Adrenal gland (tissue), 12 donors: ENCODE measurements around the gene PLA2G4B. TPM values are rescaled to one million over a fixed set of nuclear protein-coding genes. Genes with fewer than 3 reads are reported as not detected.

ENCODE experiments used
- DNase-seq, 7 donors: peaks; one replicate each; pipeline ENCODE4 v3.0.0-alpha.2; 2019 to 2020
- H3K27ac ChIP-seq, 5 donors: fragments of 200-600 bp; sonication (generic) in 4 of 5; 1 replicate in 3 of 5; 2 replicates in 2 of 5; pipeline versions ENCODE4 v1.5.1 to v1.8.0; 2016 to 2020; ENCODE audit warnings: mild to moderate bottlenecking in 1 of 5
- H3K27me3 ChIP-seq: fragments of 200-600 bp; 2 replicates; pipeline ENCODE4 v1.8.0; 2021
- H3K36me3 ChIP-seq, 2 donors: fragments of 200-600 bp; replicated peaks in 1 of 2; 1 replicate in 1 of 2; 2 replicates in 1 of 2; pipeline versions ENCODE4 v1.5.1 to v1.8.0; 2018 to 2022
- H3K4me1 ChIP-seq, 2 donors: fragments of 200-600 bp; replicated peaks in 1 of 2; 1 replicate in 1 of 2; 2 replicates in 1 of 2; pipeline versions ENCODE4 v1.5.1 to v1.8.0; 2018 to 2021
- H3K4me3 ChIP-seq, 4 donors: fragments of 200-600 bp; sonication (generic) in 3 of 4; one replicate each; pipeline ENCODE4 v1.5.1; 2016 to 2018
- H3K9me3 ChIP-seq, 3 donors: fragments of 200-600 bp; sonication (generic) in 1 of 3; replicated peaks in 1 of 3; 1 replicate in 2 of 3; 2 replicates in 1 of 3; pipeline versions ENCODE4 v1.5.1 to v1.8.0; 2016 to 2021
- CTCF ChIP-seq, 6 experiments: fragments of 450-650 bp in 4 of 6; fragments of 200-600 bp in 2 of 6; sonication (generic) in 1 of 6; IDR thresholded peaks; 1 replicate in 5 of 6; 2 replicates in 1 of 6; pipeline versions ENCODE4 v1.5.1 to v1.8.0; 2016 to 2021; ENCODE audit warnings: antibody characterized with exemption in 6 of 6, mild to moderate bottlenecking in 2 of 6, moderate library complexity in 1 of 6
- POLR2A ChIP-seq, 2 donors: fragments of 450-650 bp; IDR thresholded peaks; one replicate each; pipeline ENCODE4 v1.6.1; 2017; ENCODE audit warnings: antibody characterized with exemption in 2 of 2, mild to moderate bottlenecking in 2 of 2, moderate library complexity in 1 of 2
- WGBS, 4 donors: extraction: QIAGEN DNeasy Blood & Tissue Kit in 2 of 4; methylation state at CpG; one replicate each; pipeline versions ENCODE4 v1.1.5 to v1.1.7; 2013 to 2017; 5-methylcytosine and 5-hydroxymethylcytosine counted together
- intact Hi-C, 2 donors: fragments of 100-400 bp; cut with DNase I; formaldehyde crosslinking; loops; one replicate each; pipeline versions ENCODE4 v1.14.1 to v1.15.0; 2022 to 2023
- microRNA-seq, 3 donors: library from miRNA; unstranded; fragments of <30 nt; microRNA quantifications; one replicate each; pipeline ENCODE4, GENCODE V29; 2017 to 2020
- polyA plus RNA-seq, 3 donors: library from polyadenylated mRNA; stranded (reverse); fragments of 200-250 nt in 2 of 3; fragments of 350-450 nt in 1 of 3; fragmentation: Illumina TruSeq in 1 of 3; extraction: RNeasy Lipid Tissue Mini Kit (QIAGEN cat#74804) in 1 of 3; gene quantifications; one replicate each; pipeline ENCODE4 v1.2.3, GENCODE V29; 2013 to 2014
- small RNA-seq, 2 donors: library from RNA; depleted of rRNA; stranded (forward); fragments of <200 nt; gene quantifications; one replicate each; pipeline ENCODE3, GENCODE V24; 2016
- total RNA-seq, 9 donors: library from RNA; depleted of rRNA in 4 of 9; stranded (reverse); fragments of >200 nt in 4 of 9; fragments of 120-200 nt in 1 of 9; fragmentation: NEBNext Ultra II Directional in 1 of 9; extraction: Animal tissue kit (Norgen Biotek cat#: 25700) in 1 of 9; gene quantifications; one replicate each; pipeline versions ENCODE4 v1.1.0 to v1.2.4, GENCODE V29; 2013 to 2023
- donor health status: healthy with polysubstance abuse.
- donor health status: Bipolar disorder and iron deficiency.
- donor health status: DM: yes; HTN: yes; CAD: no.
- donor health status: DM: no; HTN: no; CAD: no.
- donor health status: DM: no; HTN: no; CAD: no.
- donor health status: DM: yes; HTN: yes; CAD: no.

Gene PLA2G4B
- total and polyA plus RNA-seq, 12 donors = 0.35 to 26.4 (median 4.9) TPM

- TF ChIP-seq CTCF (IDR thresholded peaks at IDR 0.05) (no peak), POLR2A (IDR thresholded peaks at IDR 0.05) (no peak)
- 88 to 96% (median 91%) methylated on average over 5 to 6 of the region's 6 CpGs for WGBS, 4 donors
- peaks cover 0 to 8% of the 10 kb centered on the region in 2 donors for H3K36me3 ChIP-seq
- intact Hi-C loops = no loop called here
- no peak for DNase-seq
- H3K4me3 ChIP-seq = no peak overlapping the region
- peaks cover 12 to 18% of the 10 kb centered on the region in 2 donors for H3K4me1 ChIP-seq
- H3K27ac ChIP-seq = no peak overlapping the region
- H3K9me3 ChIP-seq = no peaks in the 10 kb centered on the region
- H3K27me3 ChIP-seq = no peaks in the 10 kb centered on the region
Measured at GRCh38 chr15:41896566-41896965, 57.9 kb downstream of the PLA2G4B start.

GRCh38 chr15:41897363-41897799, 58.7 kb downstream of the PLA2G4B start:
- TF ChIP-seq CTCF (IDR thresholded peaks at IDR 0.05) (no peak), POLR2A (IDR thresholded peaks at IDR 0.05) (no peak)
- intact Hi-C loops = no loop called here
- H3K36me3 ChIP-seq = peaks cover 0 to 8% of the 10 kb centered on the region in 2 donors
- H3K9me3 ChIP-seq = no peaks in the 10 kb centered on the region
- H3K27me3 ChIP-seq = no peaks in the 10 kb centered on the region
- H3K27ac ChIP-seq = no peak overlapping the region
- no peak overlapping the region for H3K4me3 ChIP-seq
- no peak for DNase-seq
- 84 to 87% (median 86%) methylated on average over 8 of the region's 8 CpGs for WGBS, 4 donors
- peaks cover 12 to 18% of the 10 kb centered on the region in 2 donors for H3K4me1 ChIP-seq

Small RNA genes within 50 kb of the gene (microRNA-seq; reads per million reads assigned to microRNA genes)
- 0 reads per million in 3 donors for gene MIR4310

Small RNA genes within 50 kb of the gene (small RNA-seq; reads per million reads assigned to genes)
- 0 reads per million in 2 donors for gene JMJD7-PLA2G4B
- gene MIR4310 = 0 reads per million in 2 donors
- 0 reads per million in 2 donors for gene RNA5SP393

Other genes with a start within 250 kb of the PLA2G4B start
- gene MGA, start 178.4 kb upstream of the PLA2G4B start, total RNA-seq = 10 to 100 TPM; 22.0 to 56.8 (median 40.2) TPM
- gene MGA, start 178.4 kb upstream of the PLA2G4B start, polyA plus RNA-seq = 10 to 100 TPM in 1 of 3 donors, 1 to 10 TPM in 2; 2.6 to 14.8 (median 6.0) TPM
- gene MAPKBP1, start 64.4 kb upstream of the PLA2G4B start, total RNA-seq = 10 to 100 TPM; 10.1 to 48.2 (median 25.7) TPM
- 10 to 100 TPM; 12.0 to 60.7 (median 13.0) TPM for gene MAPKBP1, start 64.4 kb upstream of the PLA2G4B start, polyA plus RNA-seq
- gene JMJD7, start 10.8 kb upstream of the PLA2G4B start, total RNA-seq = 10 to 100 TPM in 6 of 9 donors, 1 to 10 TPM in 3; 4.0 to 20.6 (median 11.6) TPM
- gene JMJD7, start 10.8 kb upstream of the PLA2G4B start, polyA plus RNA-seq = 10 to 100 TPM in 2 of 3 donors, 1 to 10 TPM in 1; 4.2 to 18.1 (median 13.8) TPM
- 1 to 10 TPM in 3 of 9 donors, under 1 TPM in 6; under 0.01 to 1.6 (median 0.30) TPM for gene SPTBN5, start 55.2 kb downstream of the PLA2G4B start, total RNA-seq
- gene SPTBN5, start 55.2 kb downstream of the PLA2G4B start, polyA plus RNA-seq = 1 to 10 TPM in 2 of 3 donors, under 1 TPM in 1; 0.42 to 6.8 (median 2.8) TPM
- 10 to 100 TPM in 7 of 9 donors, 1 to 10 TPM in 2; 2.0 to 17.0 (median 13.8) TPM for gene EHD4, start 133.7 kb downstream of the PLA2G4B start, total RNA-seq
- 1 to 10 TPM; 5.9 to 7.4 (median 6.2) TPM for gene EHD4, start 133.7 kb downstream of the PLA2G4B start, polyA plus RNA-seq
- under 1 TPM in 2 of 9 donors, not detected in 7; 0.22 to 0.25 TPM for gene PLA2G4E, start 182.2 kb downstream of the PLA2G4B start, total RNA-seq
- gene PLA2G4E, start 182.2 kb downstream of the PLA2G4B start, polyA plus RNA-seq = 1 to 10 TPM in 1 of 3 donors, under 1 TPM in 1, not detected in 1; 0.03 to 1.1 TPM